Astrocyte of the spinal cord (primary cell): ENCODE results near the gene SYT13.

Experiments
- DNase-seq: peaks from one replicate; pipeline ENCODE4 v3.0.0; 2011; ENCODE audit warnings: low read depth, low spot score
- H3K4me3 ChIP-seq: 2 replicates; pipeline ENCODE4 v1.5.1; 2011; ENCODE audit warnings: low read depth, mild to moderate bottlenecking, low read length, moderate library complexity
- in situ Hi-C: cut with HindIII; loops from 2 replicates; pipeline ENCODE4 v1.10.0; 2017; ENCODE audit warnings: low sequenced_read_pairs
- TF ChIP-seq, protein P1 (sequence below): IDR thresholded peaks from 2 replicates; pipeline ENCODE4 v1.5.1; 2012; ENCODE audit warnings: low read depth, mild to moderate bottlenecking, low read length, inconsistent platforms

The SYT13 gene

DNA sequence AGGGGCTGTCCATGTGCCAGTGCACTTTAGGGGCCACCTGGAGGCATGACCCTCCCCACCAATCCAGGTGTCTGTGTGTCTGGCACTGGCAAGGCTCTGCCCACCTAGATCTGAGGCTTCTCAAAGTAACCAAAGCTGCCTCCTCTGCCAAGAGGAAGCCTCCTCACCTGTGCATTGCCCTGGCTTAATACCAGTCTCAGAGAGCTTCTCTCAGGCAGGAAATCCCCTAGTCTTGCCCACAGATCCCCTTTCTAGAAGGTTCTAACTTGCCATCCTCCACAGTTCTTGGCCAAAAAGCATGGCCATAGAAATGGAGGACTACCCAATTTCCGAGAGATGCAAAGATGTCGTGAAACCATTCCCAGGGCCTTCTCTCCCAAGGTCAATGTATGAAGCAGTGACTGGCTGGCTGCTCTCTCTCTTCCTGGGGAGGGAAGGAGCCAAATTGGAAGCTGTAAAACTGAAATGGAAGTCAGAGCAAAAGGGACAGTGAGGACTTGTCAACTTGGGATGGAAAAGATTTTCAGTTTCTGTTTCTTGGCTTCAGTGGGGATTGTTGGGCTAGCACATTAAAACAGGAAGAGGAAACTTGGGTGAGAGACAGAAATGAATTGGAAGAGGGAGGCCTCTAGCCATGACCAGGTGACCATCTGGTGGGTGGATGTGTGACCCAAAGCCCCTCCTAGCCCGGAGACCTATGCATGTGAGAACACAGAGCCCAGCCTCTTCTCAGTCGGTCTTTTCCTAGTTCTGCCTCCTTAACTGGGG lies 70.9 kb downstream of the SYT13 start:
- TF ChIP-seq, protein P1, sequence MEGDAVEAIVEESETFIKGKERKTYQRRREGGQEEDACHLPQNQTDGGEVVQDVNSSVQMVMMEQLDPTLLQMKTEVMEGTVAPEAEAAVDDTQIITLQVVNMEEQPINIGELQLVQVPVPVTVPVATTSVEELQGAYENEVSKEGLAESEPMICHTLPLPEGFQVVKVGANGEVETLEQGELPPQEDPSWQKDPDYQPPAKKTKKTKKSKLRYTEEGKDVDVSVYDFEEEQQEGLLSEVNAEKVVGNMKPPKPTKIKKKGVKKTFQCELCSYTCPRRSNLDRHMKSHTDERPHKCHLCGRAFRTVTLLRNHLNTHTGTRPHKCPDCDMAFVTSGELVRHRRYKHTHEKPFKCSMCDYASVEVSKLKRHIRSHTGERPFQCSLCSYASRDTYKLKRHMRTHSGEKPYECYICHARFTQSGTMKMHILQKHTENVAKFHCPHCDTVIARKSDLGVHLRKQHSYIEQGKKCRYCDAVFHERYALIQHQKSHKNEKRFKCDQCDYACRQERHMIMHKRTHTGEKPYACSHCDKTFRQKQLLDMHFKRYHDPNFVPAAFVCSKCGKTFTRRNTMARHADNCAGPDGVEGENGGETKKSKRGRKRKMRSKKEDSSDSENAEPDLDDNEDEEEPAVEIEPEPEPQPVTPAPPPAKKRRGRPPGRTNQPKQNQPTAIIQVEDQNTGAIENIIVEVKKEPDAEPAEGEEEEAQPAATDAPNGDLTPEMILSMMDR = no peak
- in situ Hi-C loops = no loop called here

DNA sequence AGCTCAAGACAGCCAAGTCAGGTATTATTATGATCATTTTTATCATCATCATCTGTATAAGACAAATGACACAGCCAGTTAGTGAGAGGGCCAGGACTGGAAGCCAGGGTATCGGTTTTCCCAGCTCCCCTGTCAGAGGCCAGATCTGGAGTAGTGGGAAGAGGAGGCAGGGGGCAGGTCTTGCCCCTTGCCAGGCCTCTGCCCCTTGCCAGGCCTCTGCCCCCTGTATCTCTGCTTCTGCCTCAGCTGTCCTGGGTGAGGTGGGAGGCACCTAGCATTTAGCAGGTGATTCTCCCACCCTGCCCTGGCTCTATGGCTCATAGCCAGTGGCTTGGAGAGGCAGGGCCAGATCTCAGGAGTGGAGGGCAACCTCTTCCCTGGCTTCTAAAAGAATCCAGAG lies 72.4 kb downstream of the SYT13 start:
- in situ Hi-C loops = no loop called here
- TF ChIP-seq, protein P1 = no peak
- H3K4me3 ChIP-seq = no peak overlapping the region
- DNase-seq = no peak

More for the DNA sequence above, 70.9 kb downstream of the SYT13 start:
- DNase-seq = no peak
- H3K4me3 ChIP-seq = no peak overlapping the region

DNA sequence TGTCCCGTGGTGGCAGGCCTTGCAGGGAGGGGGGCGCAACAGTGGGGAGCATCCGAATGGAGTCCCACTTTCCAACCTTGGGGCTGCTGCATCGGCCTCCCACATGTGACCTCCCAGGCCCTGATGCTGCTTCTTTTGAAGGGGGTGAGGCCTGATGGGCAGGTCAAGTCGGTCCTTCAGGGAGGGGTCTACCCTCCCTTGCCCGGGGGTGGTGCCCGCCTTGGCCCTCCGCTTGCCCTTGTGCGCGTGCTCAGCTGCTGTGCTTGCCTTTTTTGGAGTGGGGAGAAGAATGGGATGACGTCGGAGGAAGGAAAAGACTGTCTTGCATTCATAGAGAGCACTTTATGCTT lies 72.8 kb downstream of the SYT13 start:
- DNase-seq = no peak
- H3K4me3 ChIP-seq = no peak overlapping the region
- TF ChIP-seq, protein P1 = no peak
- in situ Hi-C loops = no loop called here

DNA sequence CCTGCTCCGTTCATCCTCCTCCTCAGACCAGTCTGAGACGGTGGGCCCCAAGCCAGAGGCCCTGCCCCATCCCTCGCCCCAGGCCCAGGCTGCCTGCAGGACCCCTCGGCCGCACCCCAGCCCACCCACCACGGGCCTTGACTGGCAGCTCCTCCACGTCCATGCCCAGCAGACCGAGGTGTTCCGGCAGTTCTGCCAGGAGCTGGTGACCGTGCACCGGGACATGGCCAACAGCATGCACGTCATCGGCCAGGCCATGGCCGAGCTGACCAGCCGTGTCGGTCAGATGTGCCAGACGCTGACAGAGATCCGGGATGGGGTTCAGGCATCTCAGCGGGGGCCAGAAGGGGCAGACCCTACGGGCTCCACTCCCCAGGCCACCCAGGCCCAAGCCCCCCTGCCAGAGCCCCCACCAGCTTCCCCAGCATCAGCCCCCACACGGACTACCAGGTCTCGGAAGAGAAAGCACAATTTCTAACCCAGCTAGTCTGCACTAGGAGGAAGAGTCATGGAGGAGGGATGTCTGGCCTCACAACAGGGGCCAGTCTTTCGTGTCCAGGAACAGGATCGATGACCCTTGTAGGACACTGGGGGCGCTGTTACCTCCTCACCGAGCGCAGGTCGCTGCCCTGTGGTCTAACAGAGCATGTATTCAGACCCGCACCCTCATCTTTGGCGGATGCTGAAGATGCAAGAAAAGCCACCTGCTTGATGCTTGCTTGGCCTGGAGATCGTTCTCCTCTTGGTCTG lies 73.4 kb downstream of the SYT13 start:
- DNase-seq = no peak

DNA sequence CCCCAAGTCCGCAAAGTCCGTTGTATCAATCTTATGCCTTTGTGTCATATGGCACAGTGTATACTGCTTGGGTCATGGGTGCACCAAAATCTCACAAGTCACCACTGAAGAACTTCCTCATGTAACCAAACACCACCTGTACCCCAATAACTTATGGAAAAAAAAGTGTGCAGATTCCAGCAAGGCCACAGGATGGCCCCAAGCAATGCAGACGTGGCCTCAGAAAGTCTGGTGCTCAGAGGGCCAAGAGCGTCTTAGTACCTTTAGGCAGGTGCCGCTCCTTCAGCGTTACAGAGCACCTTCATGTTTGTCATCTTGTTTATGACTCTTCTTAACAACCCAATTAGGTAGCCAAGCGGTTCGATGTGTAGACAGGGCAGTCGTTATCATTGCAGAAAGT lies 74.4 kb downstream of the SYT13 start:
- in situ Hi-C loops = no loop called here
- DNase-seq = no peak
- H3K4me3 ChIP-seq = no peak overlapping the region
- TF ChIP-seq, protein P1 = no peak

More for the DNA sequence above, 73.4 kb downstream of the SYT13 start:
- no peak overlapping the region for H3K4me3 ChIP-seq
- TF ChIP-seq, protein P1 = no peak
- in situ Hi-C loops = no loop called here

DNA sequence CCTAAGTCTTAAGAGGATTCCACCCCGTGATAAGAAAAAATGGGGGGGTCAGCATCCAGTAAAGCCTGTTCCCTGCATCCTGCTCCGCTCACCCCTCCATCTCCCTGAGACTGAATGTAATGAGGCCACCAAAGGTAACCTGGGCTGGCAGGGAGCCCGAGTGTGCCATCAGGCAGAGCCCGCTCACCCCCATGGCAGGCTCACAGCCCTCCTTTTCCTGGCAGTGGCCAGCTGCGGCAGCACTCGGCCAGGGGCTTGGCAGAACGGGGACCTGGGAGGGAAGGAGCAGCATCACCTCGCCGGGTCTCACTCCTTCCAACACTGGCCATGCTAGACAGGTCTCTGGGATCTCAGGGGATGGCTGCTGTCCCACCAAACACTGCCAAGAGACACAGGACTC lies 75.3 kb downstream of the SYT13 start:
- TF ChIP-seq, protein P1 = no peak
- H3K4me3 ChIP-seq = no peak overlapping the region
- in situ Hi-C loops = no loop called here
- no peak for DNase-seq
